ENCODE measurements around the gene SLC3A2.
"Not testable (repeated sequence)": the region's sequence is repeated elsewhere in the genome, so short reads cannot be mapped to it uniquely, and the experiment has no call there.

The SLC3A2 gene

DNA sequence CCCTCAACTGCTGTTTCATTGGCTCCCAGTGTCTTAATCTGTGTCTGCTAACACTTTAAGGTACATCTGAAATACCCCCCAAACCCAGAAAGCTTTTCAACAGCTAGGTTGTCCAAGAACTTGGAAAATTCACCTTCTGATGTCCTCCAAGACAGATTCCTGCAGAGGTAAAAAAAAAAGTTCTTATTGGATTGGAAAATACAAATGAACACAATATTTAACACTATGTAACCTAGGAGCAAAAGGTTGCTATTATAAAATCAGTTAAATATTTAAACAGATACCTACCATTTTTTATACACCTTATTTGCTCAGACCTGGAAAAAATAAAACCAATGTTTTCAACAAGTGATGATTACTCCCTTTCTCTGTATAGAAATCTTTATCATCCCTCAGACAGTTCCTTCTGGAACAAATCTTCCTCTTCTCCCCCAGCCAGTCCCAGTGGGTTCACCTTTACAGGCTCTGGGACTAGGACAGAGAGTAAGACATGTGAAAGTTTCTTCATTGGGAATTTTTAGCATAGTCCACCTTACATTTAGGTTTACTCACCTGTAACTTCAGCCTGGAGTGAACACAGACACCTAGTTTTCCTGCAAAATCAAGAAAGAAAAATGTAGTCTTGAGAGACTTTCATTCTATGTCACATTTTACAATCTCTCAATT is 28.0 kb upstream of the SLC3A2 start:
- DNase-seq, result no peak

DNA sequence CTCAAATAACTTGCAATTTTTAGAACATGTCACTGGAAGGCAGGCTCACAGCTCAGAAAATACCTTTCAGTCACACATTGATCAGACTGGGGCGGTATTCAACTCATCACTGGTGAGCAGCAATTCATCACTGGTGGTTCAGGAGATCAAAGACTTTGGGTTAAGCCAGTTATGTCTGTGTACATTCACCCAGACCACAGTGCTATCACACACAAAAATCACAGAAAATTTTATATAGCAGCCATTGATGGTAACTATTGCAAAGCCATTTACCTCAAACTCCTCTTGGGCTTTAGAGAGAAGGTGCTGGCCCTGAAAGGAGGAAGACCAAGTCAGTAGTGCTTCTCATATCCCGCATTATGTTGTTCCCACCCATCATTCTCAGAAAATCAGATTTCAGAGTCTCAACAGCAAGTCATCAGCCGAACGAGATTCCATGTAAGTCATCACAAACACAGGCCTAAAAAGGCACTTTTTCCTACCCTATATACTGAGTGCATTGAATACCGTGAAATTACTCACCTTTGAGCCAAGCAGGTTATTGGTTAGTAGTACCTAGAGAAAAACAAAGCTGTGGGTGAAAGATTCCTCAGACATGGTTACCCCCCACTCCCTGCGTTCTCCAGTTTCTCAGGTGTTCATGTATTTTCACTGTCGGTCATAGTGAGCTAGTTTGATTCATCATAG is 27.3 kb upstream of the SLC3A2 start:
- DNase-seq, result no peak

DNA sequence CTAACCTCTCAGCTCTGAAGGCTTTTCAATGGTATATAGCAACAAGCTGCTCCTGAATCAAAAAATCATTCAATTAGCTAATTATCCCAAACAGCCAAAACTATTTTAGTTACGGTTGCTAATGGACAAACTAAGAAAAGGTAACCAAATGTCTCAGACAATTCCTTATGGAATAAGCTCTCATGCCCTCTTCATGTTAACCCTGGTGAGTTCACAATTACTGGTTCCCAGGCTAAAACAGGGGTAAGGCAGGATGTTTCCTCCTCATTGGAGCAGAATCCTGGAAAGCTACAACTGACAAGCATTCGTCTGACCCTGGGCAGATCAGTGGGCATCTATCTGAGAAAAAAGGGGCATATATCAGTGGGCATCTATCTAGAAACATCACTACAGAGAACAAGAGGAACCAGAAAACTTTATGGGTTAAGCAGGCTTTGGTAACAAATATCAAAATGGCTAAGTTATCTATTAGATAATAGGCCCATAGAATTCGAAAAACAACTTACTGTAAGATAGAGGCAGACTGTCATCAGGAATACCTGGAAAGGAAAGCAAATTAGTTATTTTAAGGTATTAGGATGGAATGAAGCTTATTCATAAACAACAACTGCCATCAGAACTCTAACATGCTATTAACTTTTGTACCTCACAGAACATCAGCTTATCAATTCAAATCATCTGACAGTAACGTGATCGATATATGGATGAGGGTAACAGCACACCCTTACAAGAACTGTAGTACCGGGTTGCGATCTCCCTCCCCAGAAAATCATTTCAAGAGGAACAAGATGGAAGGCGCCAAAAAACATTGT is 26.5 kb upstream of the SLC3A2 start:
- DNase-seq, result no peak

DNA sequence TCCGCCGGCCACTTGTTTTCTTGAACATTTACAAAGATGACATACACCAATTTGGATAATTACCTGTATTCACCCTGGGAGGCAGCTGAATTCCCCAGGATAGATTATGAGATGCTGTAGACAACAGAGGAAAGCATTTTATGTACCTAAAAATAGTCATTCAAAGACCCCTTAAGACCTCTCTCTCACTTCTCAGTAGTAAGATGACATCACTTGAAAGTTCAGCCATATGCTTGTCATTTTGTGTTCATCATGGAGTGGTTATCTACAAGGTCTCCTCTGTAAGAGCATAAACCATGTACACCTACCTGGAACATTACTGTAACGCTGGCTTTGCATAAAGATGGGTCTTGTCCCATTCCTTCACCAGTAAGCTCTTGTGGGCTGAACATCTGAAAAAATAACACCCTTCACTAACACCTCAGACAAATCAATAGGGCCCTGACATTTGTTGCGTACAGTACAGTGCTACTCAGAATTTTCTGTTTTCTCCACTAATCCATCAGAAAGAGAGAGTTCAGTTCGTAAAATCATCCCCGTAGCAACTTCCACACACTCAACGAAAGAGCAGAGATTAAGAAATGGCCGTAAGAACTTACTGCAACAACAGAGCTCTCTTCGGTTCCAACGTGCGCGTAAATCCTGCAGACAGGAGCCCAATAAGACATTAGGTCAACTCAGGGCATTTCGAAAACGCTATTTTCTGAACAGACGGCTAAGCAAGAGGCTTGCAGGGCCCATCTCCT is 25.7 kb upstream of the SLC3A2 start:
- DNase-seq, result no peak

DNA sequence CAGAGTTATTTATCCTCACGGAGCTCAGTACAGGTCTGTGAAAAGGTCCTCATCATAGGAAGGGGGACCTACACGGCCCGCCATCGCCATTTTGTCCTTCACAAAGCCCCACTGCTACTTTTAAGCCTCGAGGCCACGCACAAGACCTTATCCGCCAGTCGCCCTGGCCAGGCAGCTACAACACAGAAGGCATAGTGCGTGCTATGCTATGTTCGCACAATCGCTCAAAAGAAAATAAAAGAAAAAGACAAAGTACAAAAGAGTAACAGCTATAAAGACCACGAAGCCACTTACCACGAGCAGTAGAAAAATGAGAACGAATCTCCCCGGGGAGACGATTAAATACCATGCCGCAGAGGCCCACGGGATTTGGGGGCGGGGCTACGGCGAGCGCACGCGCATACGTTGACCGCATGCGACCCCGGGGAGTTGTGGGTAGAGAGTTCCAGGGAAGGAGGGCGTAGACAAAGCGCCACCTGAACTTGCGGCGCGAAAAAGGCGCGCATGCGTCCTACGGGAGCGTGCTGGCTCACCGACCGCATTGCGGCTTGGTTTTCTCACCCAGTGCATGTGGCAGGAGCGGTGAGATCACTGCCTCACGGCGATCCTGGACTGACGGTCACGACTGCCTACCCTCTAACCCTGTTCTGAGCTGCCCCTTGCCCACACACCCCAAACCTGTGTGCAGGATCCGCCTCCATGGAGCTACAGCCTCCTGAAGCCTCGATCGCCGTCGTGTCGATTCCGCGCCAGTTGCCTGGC is 24.9 kb upstream of the SLC3A2 start:
- DNase-seq, result peak; percentile 93

DNA sequence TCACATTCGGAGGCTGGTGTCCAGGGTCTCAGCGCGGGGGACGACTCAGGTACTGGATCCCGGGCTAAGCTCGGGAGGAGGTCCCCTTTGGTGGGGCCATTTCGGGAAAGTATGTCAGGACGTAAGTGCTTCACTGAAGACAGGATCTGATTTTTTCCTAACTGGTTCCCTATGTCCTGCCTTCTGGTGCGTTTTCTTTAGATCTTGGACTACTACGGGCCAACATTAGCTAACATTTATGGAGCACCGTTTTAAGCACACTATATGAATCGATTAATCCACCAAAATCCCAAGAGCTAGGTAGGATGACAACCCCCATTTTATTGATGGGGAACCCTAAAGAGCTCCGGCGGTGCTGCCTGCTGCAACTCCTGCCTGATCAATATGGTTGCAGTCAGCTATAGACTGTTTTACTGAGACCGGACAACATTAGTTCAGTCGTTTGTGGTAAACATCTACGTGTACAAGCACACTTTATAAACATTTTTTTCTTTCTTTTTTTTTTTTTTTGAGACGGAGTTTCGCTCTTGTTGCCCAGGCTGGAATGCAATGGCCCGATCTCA is 24.3 kb upstream of the SLC3A2 start:
- no peak for DNase-seq

DNA sequence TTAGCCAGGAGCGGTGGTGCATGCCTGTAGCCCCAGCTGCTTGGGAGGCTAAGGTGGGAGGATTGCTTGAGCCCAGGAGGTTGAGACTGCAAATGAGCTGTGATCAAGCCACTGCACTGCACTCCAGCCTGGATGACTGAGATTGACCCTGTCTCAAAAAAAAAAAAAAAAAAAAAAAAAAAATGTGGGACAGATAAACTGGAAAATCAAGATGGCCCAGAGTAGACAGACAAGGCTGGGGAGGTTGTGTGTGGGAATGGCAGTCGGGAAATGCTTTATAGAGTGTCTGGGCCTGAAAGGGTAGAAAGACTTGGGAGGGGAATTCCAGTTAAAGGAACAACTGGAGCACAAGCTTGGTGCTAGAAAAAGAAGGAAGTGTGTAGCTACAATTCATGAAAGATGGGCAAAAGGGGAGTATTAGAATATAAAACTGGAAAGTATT is 23.1 kb upstream of the SLC3A2 start:
- no peak for DNase-seq

DNA sequence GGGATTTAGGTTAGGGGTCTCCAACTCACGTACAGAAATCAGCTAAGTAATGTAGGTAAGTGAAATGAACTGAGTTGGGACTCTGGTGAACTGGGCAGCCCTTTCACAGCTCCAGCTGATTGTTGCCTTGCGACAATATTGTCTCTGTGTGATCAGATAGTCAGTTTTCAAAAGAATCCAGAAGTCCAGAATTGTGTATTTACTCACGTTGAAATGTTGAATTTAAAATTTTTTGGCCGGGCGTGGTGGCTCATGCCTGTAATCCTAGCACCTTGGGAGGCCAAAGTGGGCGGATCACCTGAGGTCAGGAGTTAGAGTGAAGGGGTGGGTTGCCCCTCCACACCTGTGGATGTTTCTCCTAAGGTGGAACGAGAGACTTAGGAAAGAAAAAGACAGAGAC is 22.5 kb upstream of the SLC3A2 start:
- no peak for DNase-seq

DNA sequence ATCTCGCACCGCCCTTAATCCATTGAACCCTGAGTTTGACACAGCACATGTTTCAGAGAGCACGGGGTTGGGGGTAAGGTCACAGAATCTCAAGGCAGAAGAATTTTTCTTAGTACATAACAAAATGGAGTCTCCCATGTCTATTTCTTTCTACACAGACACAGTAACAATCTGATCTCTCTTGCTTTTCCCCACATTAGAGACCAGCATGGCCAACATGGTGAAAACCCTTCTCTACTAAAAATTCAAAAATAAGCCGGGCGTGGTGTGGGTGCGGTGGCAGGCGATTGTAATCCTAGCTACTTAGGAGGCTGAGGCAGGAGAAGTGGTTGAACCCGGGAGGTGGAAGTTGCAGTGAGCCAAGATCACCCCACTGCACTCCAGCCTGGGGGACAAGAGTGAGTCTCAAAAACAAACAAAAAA is 21.4 kb upstream of the SLC3A2 start:
- DNase-seq, result not testable (repeated sequence)

DNA sequence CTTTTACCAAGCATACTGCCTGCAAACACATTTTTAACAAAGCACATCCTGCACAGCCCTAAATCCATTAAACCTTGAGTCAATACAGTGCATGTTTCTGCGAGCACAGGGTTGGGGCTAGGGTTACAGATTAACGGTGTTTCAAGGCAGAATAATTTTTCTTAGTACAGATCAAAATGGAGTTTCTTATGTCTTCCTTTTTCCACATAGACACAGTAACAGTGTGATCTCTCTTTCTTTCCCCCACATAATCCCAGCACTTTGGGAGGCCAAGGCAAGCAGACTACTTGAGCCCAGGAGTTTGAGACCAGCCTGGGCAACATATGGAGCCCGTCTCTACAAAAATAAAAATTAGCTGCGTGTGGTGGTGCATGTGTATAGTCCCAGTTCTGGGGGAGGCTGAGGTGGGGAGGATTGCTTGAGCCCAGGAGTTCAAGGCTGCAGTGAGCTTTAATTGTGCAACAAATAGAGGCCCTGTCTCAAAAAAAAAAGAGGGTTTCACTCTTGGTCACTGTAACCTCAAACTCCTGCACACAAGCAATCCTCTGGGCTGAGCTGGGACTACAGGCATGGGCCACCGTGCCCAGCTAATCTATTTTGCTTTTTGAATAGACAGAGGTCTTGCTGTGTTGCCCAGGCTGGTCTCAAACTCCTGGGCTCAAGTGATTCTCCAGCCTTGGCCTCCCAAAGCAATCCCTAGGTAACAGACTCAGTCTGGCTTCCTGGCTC is 19.7 kb upstream of the SLC3A2 start:
- DNase-seq, result no peak

DNA sequence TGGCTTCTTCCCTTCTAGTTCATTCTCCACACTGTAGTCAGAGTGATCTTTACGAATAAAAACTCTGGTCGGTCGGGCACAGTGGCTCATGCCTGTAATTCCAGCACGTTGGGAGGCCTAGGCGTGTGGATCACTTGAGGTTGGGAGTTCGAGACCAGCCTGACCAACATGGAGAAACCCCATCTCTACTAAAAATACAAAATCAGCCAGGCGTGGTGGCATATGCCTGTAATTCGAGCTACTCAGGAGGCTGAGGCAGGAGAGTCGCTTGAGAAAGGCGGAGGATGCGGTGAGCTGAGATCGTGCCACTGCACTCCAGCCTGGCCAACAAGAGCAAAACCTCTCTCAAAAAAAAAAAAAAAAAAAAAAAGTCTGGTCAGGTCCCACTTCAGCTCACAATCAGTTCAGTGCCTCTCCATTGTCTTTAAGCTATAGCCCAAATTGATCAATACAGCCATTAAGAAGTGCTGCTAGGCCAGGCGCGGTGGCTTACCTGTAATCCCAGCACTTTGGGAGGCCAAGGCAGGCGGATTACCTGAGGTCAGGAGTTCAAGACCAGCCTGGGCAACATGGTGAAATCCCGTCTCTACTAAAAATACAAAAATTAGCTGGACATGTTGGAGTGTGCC is 19.0 kb upstream of the SLC3A2 start:
- DNase-seq, result not testable (repeated sequence)

DNA sequence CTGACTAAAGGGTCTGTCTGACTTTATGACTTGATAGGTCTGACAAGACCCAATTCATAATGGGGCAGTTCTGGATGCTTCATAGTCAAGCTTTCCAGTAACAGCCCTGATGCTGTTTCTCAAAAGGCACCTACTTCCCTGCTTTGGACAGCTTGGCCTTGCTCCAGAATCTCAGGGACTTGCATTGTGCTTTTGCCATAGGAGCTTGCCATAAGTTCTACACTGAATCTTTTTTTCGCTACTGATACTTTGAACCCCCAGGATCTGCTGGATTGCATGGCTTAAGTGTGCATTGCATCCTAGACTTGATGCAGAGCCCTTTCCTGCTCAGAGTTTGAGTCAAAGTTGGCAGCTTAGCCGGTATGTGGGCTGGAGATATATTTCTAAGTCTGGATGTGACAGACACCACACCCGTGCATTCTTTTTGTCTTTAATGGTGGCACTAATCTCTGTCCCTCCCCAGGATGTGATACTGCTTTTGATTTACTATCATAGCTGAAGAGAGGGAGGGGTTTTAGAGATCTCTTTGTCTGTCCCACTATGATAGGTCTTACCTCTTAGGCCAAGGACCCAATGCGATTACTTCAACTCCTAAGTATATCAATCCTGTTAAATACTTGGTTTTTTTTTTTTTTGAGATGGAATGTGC is 16.9 kb upstream of the SLC3A2 start:
- no peak for DNase-seq

DNA sequence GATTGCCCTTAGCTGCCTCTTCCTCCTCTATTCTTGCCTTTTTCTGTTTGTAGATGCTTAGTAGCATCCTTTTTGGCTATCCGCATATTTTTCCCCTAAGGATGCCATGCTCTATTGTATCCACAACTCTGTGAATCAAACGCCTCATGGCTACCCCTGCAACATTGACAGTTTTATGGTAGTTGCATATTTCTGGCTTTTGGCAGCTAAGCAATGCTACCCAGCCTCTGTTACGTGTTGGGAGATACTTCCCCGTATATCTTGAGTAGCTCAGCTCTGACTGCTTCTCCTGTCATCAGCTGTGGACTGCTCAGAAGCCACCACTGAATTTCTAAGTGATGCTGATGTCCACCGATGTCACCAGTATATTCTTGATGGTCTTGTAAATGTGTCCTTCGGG is 15.1 kb upstream of the SLC3A2 start:
- DNase-seq, result no peak

DNA sequence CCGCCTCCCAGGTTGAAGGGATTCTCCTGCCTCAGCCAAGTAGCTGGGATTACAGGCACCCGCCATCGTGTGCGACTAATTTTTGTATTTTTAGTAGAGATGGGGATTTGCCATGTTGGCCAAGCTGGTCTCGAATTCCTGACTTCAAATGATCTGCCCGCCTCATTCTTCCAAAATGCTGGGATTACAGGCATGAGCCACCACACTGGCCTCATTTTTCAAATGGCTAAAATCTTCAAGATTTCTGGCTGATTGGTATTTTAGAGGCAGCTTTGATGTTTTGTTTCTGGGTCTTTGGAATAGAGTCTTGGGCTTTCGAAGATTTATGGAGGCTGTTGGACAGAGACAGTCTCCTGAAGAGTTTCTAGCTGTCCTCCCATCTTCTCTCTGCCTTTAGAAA is 5.8 kb upstream of the SLC3A2 start:
- no peak for DNase-seq

DNA sequence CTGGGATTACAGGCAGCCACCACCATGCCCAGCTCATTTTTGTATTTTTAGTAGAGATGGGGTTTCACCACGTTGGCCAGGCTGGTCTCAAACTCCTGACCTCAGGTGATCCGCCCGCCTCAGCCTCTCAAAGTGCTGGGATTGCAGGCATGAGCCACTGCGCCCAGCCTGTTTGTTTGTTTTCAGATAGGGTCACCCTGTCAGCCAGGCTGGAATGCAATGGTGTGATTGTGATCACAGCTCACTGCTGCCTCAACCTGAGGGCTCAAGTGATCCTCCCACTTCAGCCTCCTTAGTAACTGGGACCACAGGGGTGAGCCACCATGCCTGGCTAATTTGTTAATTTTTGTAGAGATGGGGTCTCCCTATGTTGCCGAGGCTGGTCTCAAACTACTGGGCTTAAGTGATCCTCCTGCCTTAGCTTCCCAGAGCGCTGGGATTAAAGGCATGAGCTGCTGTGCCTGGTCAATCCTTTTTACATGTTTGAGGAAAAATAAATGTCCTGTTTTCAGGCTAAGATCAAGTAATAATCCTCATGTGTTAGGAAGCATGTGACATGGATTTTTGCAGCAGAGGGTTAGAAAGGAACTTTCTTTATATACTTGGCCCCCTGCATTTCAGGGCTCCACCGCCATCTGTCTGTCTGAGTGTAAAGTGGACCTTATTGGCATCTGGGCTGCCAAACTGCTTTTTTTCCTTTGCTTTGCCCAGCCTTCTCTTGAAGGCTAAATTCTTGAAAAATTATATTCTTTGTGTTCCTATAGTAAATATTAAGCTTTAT is 4.8 kb upstream of the SLC3A2 start:
- DNase-seq, result no peak

DNA sequence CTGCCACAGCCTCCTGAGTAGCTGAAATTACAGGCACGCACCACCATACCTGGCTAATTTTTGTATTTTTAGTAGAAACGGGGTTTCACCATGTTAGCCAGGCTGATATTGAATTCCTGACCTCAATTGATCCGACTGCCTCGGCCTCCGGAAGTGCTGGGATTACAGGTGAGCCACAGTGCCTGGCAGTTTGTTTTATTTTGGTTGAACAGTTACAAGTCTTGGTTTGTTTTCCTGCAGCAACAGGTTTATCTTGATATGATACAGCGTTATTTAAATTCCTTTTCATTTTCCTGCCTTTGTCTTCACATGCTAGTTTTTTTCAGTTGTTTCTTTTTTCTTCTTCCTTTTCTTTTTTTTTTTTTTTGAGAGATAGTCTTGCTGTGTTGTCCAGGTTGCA is 4.0 kb upstream of the SLC3A2 start:
- DNase-seq, result no peak

DNA sequence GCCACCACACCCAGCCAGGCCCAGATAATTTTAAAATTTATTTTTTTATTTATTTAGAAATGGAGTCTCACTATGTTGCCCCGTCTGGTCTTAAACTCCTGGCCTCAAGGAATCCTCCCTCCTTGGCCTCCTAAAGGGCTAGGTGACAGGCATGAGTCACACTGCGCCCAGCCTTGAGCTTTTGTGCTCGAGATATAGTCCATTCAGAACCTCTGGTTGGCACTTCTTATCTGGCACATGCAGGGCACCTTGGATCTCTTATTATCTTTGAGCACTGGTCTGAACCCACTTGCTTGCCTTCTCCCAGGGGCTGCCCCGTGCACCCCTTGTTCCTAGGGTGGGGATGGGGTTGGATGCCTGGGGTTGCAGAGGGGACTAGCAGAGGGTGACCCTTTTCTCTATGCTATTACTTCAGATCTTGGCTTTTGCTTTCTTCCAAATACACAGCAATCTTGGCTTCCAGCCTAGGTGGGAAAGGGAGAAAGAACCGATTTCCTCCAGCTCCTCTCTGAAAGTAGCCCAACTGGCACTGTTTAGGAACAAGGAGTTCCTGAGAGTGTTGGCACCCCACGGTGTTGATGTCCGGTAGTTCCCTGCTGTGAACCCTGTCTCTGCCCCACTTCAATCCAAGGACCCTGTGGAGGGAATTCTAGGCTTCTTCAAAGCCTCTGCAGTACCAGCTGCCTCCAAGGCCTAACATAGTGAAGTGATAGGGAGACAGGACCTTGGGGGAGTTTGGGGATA is 1.3 kb upstream of the SLC3A2 start:
- no peak for DNase-seq

DNA sequence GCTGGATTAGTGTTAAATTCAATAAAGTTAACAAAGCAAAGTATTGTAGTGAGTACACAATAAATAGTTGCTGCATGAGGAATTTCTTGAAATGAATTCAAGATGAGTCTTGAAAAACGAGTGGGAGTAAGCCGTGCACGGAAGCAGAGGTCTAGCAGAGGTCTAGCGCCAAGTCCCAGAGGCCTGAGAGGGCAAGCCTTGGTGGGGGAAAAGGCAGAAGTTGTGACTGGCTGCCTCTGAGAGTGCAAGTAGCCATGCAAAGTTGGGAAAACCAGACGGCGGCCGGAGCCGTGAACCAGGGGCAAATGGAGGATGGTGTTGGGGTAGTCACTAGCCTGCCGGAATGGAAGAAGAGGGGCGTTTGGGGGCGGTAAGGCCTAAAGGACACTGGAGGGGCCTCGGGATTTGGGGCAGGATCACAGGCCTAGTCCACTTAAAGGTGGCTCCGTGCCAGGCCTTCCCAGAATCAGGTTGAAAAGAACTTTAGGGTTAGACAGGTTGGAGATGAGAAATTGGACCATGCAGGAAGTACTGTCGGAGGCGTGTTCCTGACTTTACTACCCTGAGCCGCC is 379 bp upstream of the SLC3A2 start:
- DNase-seq, result no peak
